ENCODE results near the gene CD72.

DNA sequence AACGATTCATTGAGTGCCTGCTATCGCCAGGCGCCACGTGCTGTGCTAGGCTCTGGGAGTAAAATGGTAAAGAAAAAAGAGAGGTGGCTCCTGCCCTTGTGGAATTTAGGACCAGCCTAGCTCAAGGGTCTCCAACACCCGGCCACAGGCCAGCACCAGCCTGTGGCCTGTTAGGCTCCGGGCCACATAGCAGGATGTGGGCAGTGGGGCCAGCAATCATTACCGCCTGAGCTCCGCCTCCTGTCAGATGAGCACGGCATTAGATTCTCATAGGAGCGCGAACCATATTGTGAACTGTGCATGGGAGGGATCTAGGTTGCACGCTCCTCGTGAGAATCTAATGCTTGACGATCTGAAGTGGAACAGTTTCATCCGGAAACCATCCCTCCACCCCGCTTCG lies 38.1 kb upstream of the CD72 start:
- TF ChIP-seq EZH2 (IDR thresholded peaks at IDR 0.05), result no peak
- TF ChIP-seq, protein P1, sequence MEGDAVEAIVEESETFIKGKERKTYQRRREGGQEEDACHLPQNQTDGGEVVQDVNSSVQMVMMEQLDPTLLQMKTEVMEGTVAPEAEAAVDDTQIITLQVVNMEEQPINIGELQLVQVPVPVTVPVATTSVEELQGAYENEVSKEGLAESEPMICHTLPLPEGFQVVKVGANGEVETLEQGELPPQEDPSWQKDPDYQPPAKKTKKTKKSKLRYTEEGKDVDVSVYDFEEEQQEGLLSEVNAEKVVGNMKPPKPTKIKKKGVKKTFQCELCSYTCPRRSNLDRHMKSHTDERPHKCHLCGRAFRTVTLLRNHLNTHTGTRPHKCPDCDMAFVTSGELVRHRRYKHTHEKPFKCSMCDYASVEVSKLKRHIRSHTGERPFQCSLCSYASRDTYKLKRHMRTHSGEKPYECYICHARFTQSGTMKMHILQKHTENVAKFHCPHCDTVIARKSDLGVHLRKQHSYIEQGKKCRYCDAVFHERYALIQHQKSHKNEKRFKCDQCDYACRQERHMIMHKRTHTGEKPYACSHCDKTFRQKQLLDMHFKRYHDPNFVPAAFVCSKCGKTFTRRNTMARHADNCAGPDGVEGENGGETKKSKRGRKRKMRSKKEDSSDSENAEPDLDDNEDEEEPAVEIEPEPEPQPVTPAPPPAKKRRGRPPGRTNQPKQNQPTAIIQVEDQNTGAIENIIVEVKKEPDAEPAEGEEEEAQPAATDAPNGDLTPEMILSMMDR (IDR thresholded peaks at IDR 0.05), result no peak

Measured in neural progenitor cell (in vitro differentiated cells).